ENCODE measurements around the gene GLIS1. TPM values are rescaled to one million over a fixed set of nuclear protein-coding genes. Genes with fewer than 3 reads are reported as not detected.

Gene GLIS1
- total and polyA plus RNA-seq, 2 donors (not counting 3 experiments of a cell fraction or from before 2014, with no cell fraction given): not detected

DNA sequence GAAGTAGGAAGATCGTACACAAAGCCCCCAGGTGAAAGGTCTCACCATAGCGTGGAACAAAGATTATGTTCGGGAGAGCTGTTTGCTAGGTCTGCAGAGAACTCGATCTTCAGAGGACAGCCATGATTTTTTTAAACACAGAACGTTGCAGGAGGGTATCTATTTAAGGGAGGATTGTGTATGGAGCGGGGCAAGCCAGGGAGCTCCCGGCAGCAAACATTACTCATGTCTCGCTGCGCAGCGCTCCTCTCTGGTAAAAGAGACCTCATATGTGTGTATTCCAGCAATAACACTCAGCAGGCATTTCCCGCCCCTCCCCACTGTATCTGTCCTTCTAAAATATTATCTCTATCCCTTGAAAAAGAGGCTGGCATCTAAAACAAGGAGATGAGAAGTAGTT lies 2.7 kb downstream of the GLIS1 start:
- ChIA-PET CTCF (interaction anchor here (0.5 to 3.7 kb wide), 7 partner anchors 9 to 128 kb away, joined by 3 to 13 read pairs (median 4); no protein-coding TSS in a partner anchor), POLR2A (no interaction called here)
- Histone ChIP-seq H4K20me1 (replicated peaks; ENCODE audit: control insufficient read depth, extremely low read depth, insufficient read depth, low read length) (no peaks in the 10 kb centered on the region), H3K9me3 (replicated peaks; ENCODE audit: control insufficient read depth, insufficient read depth, low read length) (no peaks in the 10 kb centered on the region), H3K9ac (replicated peaks; ENCODE audit: extremely low read depth, insufficient read depth, low read length) (no peak overlapping the region), H3K36me3 (ENCODE audit: control insufficient read depth in 2 of 2, extremely low read depth in 1 of 2, insufficient read depth in 2 of 2, low read length in 2 of 2) (no peaks in the 10 kb centered on the region), H3K27ac (ENCODE audit: insufficient read depth, low read depth, low read length) (no peak overlapping the region), H3K4me3 (replicated peaks in 1 of 3; ENCODE audit: insufficient read depth in 1 of 3, low read depth in 1 of 3, low read length in 3 of 3) (no peak overlapping the region), H3K4me2 (ENCODE audit: insufficient read depth, low read length) (no peak overlapping the region), H3K4me1 (ENCODE audit: control insufficient read depth, extremely low read depth, insufficient read depth, low read length) (peaks cover 11% of the 10 kb centered on the region), H2AFZ (ENCODE audit: low read depth, low read length) (no peak overlapping the region), H3K9me1 (replicated peaks; ENCODE audit: control insufficient read depth, extremely low read depth, insufficient read depth, low read length) (no peaks in the 10 kb centered on the region), H3K27me3 (ENCODE audit: control insufficient read depth in 2 of 2, insufficient read depth in 2 of 2, low read length in 2 of 2) (peaks cover 44 to 61% of the 10 kb centered on the region in 2 experiments), H3K79me2 (ENCODE audit: control insufficient read depth, insufficient read depth, low read length) (no peaks in the 10 kb centered on the region)
- dilution Hi-C loops (cut with MboI; ENCODE audit: extremely low pct_ligation_motif_present, low sequenced_read_pairs): no loop called here
- no TSS peak for BruUV-seq (replicated peaks)
- no peak for FAIRE-seq
- intact Hi-C loops (cut with micrococcal nuclease): no loop called here
- no peak for TF ChIP-seq MYC (IDR thresholded peaks at IDR 0.05; ENCODE audit: low read depth, low read length)
- TF ChIP-seq, protein P1, sequence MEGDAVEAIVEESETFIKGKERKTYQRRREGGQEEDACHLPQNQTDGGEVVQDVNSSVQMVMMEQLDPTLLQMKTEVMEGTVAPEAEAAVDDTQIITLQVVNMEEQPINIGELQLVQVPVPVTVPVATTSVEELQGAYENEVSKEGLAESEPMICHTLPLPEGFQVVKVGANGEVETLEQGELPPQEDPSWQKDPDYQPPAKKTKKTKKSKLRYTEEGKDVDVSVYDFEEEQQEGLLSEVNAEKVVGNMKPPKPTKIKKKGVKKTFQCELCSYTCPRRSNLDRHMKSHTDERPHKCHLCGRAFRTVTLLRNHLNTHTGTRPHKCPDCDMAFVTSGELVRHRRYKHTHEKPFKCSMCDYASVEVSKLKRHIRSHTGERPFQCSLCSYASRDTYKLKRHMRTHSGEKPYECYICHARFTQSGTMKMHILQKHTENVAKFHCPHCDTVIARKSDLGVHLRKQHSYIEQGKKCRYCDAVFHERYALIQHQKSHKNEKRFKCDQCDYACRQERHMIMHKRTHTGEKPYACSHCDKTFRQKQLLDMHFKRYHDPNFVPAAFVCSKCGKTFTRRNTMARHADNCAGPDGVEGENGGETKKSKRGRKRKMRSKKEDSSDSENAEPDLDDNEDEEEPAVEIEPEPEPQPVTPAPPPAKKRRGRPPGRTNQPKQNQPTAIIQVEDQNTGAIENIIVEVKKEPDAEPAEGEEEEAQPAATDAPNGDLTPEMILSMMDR (IDR thresholded peaks at IDR 0.05; ENCODE audit: extremely low read depth in 1 of 2, insufficient read depth in 1 of 2, low read depth in 1 of 2, low read length in 2 of 2): no peak
- no peak for TF ChIP-seq POLR2A (IDR thresholded peaks at IDR 0.05; ENCODE audit: low read depth, low read length)
- no peak for TF ChIP-seq EZH2 (IDR thresholded peaks at IDR 0.05; ENCODE audit: borderline replicate concordance, low read depth, low read length, severe bottlenecking)
- TF ChIP-seq JUN (IDR thresholded peaks at IDR 0.05; ENCODE audit: borderline replicate concordance, insufficient read depth, insufficient read length, low read depth): no peak
- TF ChIP-seq, protein P2, sequence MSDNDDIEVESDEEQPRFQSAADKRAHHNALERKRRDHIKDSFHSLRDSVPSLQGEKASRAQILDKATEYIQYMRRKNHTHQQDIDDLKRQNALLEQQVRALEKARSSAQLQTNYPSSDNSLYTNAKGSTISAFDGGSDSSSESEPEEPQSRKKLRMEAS (IDR thresholded peaks at IDR 0.05; ENCODE audit: insufficient read depth, insufficient read length): no peak
- TF ChIP-seq POLR2AphosphoS5 (IDR thresholded peaks at IDR 0.05; ENCODE audit: insufficient read depth, low read depth, low read length): no peak
- no peak for TF ChIP-seq FOS (IDR thresholded peaks at IDR 0.05; ENCODE audit: borderline replicate concordance, insufficient read depth, low read length)
- TF ChIP-seq GATA2 (IDR thresholded peaks at IDR 0.05; ENCODE audit: insufficient read depth, insufficient read length, low read depth, low read length): no peak
- DNase-seq (ENCODE audit: low read depth, low spot score): no peak
